Islet precursor cell (in vitro differentiated cells): Measurements from ENCODE around the gene PCDHA1.
A peak's percentile ranks its signal among the peaks of the same experiment; 100 is the strongest.

Experiments
- DNase-seq: peaks from one replicate; pipeline ENCODE4 v3.0.0-alpha.2; 2018

Gene PCDHA1

DNA sequence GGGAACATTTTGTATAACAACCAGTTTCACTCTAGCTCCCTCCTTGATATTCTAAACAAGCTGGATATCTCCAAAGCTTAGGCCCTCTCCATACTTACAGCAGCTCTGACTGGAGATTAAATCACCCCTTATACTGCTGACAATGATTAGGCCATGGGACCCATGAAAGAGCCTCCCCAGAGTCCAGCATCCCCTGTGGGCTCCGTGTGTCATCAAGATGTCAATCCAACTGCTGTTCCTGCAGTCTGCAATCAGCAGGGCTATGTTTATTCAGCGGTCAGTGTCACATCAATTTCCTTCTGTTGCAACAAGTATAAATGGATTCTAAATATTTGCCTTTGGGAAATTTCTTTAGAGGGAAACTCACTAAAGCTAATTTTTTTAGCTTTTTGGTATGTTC is 206.9 kb downstream of the PCDHA1 start:
- no peak for DNase-seq

- DNase-seq: no peak
These were observed 210.1 kb downstream of the PCDHA1 start for GRCh38 chr5:140996060-140996459.

DNA sequence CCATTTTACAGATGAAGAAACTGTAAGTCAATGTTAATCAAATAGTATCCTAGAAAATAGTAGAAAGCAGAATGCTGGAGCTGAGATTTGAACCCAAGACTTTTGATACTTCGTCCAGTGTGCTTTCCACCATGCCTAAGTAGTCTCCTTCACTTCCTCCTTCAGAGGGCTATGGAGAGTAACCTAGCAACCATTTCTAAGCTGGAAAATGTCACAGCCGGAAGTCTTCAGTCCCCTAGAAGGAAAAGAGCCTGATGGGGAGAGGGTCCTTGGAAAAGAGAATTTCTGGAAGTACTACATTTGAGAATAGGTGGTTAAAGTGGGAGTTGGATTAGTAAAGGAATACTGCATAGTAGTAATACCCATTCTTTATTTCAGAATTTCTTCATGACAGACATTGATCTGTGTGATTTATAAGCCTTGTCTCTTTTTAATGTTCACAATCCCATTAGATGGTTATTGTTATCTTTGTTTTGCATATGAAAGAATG is 213.0 kb downstream of the PCDHA1 start:
- no peak for DNase-seq

DNA sequence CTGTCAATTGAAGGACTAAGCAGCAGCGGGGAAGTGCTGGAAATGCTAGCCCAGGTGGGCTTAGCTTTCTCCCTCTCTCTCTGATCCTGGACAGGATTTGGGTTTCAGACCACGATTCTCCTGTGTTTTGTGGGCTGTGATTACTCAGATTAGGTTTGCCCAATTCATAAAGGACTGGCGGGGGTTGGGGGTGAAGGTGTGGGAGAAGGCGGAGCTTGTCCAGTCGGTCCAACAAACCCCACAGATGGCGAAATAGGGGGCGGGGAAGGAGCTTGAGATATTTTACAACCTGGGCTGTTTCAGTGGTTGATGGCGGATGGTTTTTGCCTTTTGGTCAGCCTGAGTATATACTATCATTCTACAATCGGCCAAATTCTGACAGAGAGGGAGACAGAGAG is 215.5 kb downstream of the PCDHA1 start:
- DNase-seq: peak; percentile 76

DNA sequence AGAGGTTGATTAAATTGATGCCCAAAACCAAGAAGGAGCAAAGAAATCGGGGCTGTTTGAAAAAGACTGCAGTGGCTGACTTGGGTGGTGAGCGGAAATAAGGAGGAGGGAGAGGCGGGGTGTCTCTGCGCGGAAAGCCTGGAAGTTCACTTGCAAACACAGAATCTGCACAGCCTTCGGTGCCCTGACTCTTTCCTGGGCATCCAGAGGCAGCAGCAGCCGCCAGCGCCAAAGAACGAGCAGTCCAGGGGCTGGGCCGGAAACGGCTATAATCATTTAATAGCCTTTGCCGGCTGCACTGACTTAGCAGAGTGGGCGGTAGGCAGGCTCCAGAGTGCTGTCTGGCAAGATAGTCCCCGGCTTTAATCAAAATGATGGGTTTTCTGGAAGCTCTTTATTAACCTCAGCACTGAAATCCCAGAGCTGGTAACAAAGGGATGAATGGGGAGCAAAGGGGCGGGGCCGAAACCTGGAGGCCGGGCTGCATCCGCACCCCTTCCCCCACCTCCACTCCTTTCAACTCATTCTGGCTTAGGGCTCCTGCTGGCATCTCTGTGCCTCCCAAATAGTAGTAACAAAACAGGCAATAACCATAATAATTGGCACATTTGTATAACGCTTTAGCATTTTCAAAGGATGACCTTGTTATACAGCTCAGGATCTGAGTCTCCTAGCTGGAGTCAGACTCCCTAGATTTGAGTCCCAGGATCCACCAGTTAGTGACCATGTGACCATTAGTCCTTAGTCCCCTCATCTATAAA is 216.1 kb downstream of the PCDHA1 start:
- peak; percentile 93 for DNase-seq

DNA sequence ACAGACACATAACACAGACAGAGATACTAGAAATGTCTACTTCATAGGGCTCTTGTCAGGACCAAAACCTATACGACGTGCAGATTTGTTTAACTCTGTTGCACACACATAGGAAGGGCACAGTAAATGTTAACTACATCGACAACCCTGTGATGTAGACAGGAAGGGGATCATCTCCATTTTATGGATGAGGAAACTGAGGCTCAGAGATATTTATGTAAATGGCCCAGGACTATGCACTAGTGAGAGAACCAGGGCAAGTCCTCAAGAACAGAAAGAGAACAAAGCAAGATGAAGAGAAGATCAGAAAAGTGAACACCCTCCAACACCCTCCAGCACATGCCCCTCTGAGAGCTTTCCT is 216.6 kb downstream of the PCDHA1 start:
- no peak for DNase-seq

GRCh38 chr5:141003031-141003430 is 217.1 kb downstream of the PCDHA1 start:
- no peak for DNase-seq

DNA sequence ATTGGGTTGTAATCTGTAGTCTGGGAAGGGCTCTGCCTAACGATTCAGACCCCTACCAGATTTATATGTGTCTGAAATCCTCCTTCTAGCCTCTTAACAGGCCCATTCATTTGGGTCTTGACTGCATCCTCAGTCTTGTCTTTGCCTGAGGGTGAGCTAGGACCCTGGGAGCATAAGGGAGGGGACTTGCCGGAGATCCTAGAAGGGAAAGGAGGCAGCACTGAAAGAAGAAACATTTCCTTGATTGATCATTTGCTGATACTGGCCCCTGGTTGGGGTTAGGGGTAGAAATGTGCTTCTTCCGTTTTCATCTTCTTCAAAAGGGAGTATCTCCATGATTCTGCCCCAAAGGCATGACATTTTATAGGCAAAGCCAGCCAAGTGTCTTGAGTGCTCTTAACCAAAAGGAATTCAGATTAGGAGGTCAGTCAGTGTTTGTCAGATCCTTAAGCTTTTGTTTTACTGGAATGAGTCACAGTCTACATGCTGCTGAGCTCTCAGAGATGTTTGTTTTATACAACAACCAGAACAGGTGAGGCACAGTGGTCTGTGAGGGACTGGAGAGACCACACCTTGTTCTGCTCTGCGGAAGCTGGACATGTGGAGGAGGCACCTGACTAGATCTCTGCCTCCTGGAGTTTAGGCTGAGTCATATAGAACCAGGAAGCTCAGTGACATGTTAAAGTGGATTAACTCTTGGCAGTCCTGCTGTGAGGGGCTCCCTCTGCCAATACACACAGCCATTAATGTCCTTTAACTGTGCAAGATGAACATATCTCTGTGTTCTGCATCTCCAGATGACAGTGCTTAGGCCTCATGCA is 218.1 kb downstream of the PCDHA1 start:
- DNase-seq: peak; percentile 97

GRCh38 chr5:141007791-141008190 is 221.9 kb downstream of the PCDHA1 start:
- DNase-seq: no peak

DNA sequence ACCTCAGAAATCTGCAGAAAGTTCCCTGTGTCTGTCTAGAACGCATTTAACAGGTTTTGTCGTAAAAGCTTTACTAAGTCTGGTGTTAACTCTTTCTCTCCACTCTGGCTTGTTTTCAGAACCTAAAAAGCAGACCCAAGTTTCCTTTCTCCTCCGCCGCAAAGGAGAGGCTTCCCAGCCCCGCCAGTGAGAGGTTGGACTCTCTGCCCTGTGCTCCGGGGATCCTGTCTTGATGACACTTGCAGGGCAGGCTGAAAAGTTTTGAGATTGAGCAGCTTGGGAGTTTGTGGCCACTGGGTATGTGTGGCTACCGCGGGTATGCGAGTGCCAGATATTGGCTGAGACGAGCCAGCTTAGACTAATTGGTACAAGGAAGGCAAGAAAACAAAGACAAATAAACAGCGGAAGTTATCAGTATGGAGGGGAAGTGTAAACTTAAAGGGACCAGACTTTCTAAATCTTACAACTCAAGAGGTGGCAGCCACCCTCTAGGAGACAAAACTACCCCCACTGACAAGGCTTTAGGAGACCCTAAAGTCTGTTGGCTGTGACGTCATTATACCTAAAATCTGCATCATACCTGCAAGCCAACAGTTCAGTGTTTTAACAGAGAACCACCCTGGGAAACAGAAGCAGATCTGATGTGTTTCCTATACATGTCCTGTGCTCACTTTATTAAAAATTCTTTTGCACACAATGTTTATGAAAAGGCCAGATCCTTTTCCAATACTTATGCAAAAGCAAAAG is 224.3 kb downstream of the PCDHA1 start:
- DNase-seq: peak; percentile 57

DNA sequence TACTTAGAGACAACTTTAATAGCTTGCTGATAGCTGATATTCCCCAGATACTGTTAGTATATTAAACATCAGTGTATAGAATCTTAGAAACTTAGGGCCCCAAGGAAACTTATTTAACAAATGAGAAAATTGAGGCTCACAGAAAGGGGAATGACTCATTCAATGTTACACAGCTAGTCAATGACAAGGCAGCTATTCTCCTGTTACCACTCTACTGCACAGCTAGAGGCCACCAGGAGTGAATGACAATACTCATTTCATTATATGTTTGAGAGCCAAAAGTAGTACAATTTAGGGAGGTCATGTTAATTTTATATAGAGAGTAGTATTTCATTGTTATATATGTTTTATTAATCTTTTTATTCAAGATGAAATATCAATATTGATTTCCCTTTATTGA is 232.0 kb downstream of the PCDHA1 start:
- DNase-seq: no peak

DNA sequence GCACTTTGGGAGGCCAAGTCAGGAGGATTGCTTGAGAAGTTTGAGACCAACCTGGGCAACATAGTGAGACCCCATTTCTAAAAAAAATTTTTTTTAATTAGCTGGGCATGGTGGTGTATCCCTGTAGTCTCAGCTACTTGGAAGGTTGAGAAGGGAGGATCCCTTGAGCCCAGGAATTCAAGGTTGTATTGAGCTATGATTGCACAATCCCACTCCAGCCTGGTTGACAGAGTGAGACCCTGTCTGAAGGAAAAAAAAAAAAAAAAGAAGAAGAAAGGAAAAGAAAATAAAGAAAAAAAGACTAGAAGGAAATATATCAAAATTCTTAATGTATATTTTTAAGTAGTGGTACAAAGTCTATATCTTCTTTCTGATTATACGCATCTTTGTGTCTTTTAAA is 236.4 kb downstream of the PCDHA1 start:
- DNase-seq: no peak

GRCh38 chr5:141031006-141031405 is 245.1 kb downstream of the PCDHA1 start:
- DNase-seq: no peak

DNA sequence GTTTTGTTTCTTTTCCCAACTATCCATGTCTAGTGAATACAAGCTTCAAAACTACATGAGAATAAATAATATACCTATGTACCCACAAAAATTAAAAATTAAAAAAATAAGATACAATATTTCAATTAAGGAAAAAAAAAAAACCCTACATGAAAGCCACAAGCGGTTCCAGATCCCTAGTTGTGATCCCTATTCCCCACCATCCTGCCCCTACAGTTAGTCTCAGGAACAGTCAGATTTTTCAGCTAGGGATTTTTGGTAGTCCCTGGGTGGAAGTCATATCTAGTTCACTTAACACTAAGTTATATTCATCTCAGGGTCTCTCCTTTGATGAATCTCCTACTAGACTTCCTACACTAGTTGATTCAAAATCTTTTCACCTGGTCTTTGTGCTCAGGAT is 246.7 kb downstream of the PCDHA1 start:
- DNase-seq: no peak

DNA sequence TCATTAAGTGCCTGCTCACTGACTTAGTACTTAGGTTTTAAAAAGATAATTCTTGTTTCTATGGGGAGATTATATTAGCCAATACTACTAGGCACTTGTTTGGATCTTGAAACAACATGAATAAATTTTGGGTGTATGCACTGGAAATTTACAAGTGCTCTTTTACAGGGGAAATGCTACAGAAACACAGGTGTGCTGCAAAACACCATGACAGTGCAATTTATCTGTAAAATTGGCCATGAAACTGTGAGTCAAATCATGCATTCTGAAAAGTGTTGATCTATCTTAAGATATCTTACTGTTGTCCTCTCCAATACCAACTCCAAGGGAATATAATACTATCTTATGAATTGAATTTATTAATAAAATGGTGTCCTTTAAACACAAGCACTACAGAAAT is 253.1 kb downstream of the PCDHA1 start:
- DNase-seq: no peak

DNA sequence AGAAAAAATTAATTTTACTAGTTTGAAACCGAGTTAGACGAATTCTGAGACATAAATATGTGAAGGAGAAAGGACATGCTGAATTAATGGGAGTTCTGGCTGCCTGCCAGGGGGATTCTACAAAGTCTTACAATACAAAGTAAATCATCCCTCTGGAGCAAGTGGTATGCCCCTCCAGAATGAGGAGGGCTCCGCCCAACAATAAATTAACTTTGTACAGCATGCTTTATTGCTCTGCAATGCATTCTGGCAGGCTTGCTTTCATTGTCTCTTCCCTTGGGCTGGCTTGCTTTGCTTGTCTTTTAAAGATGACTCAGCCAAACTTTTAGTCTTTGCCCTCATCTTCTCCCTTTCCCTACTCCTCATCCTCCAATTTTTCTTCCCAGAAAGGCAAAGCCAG is 253.6 kb downstream of the PCDHA1 start:
- no peak for DNase-seq

GRCh38 chr5:141040093-141040770 is 254.3 kb downstream of the PCDHA1 start:
- DNase-seq: peak; percentile 84

- peak; percentile 99 for DNase-seq
These were observed 255.0 kb downstream of the PCDHA1 start for GRCh38 chr5:141040771-141041426.

DNA sequence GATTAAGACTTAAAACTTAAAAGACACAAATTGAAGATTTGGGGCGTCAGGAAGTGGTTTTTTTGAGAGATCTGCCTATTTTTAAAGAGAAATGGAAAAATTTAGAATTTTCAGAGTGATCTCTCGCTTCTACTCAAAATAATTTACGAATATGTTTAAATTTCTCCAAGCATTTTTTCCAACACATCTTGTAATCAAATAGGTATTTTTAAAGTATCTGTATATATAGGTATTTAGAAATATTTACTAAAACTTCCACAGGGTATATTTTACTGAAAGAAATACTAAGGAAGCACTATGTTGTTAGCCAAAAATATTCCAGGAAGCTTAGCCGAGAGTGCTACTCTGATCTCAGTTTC is 255.5 kb downstream of the PCDHA1 start:
- no peak for DNase-seq

GRCh38 chr5:141042555-141042954 is 256.6 kb downstream of the PCDHA1 start:
- no peak for DNase-seq

DNA sequence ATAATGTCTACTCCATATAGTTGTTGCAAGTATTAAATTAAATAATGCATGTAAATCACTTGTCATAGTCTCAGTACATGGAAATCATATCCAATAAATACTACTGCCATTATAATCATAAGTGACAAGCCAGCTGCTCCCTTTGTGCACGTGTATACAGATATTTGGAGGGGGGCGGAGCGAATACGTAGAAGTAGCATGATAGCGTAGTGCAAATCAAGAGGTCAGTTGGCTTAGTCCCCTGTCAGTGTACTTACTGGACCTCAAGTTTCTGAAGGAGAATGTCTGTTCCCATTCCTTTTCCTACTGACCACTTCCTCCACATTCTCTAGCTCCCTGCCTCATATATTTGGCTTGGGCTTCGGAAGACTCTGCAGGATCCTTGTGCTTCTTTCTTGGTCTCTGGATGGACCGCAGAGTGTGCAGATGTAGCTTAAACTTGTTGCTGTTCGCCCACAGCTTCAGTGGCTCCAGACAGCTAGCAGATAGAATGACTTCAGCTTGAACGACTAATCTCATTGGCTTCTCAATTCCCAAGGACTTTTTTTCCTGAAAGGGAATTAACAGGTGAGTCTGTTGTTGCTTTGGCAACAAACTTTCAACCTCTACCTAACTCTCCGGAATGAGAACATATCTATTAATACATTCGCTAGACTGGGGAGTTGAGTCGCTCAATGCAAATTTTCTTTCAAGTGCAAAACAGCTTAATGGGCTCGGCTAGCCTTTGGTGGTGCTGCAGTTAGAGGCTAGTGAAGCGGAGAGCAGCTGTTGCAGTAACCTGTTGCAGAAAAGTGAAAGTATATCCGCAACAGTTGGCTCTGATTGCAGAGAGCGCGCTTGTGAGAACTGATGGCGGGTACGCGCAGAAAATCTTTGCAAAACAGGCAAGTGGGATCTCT is 264.9 kb downstream of the PCDHA1 start, which contains the start of gene PCDHB1:
TSS of gene PCDHB1 (plus strand) at position 753 of the 899 bp plus-strand sequence. CDS start at position 850, 97 bp downstream.
- peak; percentile 57 for DNase-seq
